GM13976 (cell line): ENCODE data around the gene GLI1.

Source experiments
- DNase-seq: peaks from one replicate; pipeline ENCODE4 v3.0.0; 2012; ENCODE audit warnings: low spot score
- in situ Hi-C: fragments of 300-500 bp; cut with MboI; formaldehyde crosslinking; loops from one replicate; pipeline ENCODE4 v1.12.0; 2022; ENCODE audit warnings: low sequenced_read_pairs, mixed read lengths, inconsistent platforms; ENCODE audit not compliant: unreplicated experiment
- TF ChIP-seq, protein P1 (sequence below): IDR thresholded peaks from 2 replicates; pipeline ENCODE4 v1.5.1; 2012; ENCODE audit warnings: borderline replicate concordance, mild to moderate bottlenecking; ENCODE audit not compliant: insufficient read depth; ENCODE audit errors: extremely low read depth, missing control alignments, control extremely low read depth

Gene GLI1

DNA sequence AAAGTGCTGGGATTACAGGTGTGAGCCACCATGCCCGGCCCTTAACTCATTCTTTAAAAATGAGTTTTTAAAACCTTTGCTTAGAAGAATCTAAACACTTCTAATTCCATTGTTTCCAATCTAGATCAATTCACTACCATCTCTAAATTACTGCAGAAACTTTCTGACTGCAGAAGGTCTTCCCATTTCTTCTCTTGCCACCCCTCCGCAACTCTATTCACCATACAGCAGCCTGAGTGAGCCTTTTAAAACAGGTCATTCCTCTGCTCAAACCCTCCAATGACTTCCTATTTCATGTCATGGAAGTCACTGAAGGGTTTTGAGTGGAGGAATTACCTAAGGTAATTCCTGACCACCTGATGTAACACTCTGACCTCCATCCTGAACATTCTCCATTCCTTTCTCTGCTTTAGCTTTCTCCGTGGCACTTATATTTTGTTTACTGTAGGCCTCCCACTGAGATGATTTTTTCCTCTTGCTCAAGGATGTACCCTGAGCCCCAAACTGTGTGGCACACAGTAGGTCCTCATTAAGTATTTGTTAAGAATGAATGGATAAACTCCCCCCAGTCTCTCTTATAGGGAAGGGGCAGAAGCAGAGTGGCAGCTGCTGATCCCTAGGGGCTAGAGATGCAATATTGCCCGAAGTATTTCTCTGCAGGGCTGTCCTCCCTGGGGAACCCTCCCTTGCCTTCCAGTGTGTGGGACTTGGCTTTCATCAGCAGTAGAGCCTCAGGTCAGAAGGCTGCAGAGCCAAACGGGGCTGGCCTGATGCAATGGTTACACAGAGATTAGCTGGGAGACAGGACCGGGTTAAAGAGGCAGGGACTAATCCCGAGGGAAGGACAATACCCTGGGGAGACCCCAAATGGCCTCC lies 59.6 kb downstream of the GLI1 start:
- in situ Hi-C loops, result no loop called here
- TF ChIP-seq, protein P1, sequence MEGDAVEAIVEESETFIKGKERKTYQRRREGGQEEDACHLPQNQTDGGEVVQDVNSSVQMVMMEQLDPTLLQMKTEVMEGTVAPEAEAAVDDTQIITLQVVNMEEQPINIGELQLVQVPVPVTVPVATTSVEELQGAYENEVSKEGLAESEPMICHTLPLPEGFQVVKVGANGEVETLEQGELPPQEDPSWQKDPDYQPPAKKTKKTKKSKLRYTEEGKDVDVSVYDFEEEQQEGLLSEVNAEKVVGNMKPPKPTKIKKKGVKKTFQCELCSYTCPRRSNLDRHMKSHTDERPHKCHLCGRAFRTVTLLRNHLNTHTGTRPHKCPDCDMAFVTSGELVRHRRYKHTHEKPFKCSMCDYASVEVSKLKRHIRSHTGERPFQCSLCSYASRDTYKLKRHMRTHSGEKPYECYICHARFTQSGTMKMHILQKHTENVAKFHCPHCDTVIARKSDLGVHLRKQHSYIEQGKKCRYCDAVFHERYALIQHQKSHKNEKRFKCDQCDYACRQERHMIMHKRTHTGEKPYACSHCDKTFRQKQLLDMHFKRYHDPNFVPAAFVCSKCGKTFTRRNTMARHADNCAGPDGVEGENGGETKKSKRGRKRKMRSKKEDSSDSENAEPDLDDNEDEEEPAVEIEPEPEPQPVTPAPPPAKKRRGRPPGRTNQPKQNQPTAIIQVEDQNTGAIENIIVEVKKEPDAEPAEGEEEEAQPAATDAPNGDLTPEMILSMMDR, result no peak
- DNase-seq, result no peak

DNA sequence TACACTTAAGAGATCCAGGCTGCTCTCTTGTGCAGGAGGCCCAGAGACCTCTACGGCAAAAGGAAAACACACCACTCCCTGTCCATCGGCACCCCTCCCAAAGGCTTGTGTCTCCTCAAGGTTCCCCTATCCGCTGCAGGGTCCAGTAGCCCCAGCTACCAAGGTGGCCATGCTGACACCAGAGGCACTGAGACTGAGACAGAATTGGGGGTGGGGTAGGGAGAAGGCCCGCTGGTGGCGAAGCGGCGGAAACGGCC lies 60.1 kb downstream of the GLI1 start:
- TF ChIP-seq, protein P1, result no peak
- peak; percentile 57 for DNase-seq
- in situ Hi-C loops, result no loop called here

DNA sequence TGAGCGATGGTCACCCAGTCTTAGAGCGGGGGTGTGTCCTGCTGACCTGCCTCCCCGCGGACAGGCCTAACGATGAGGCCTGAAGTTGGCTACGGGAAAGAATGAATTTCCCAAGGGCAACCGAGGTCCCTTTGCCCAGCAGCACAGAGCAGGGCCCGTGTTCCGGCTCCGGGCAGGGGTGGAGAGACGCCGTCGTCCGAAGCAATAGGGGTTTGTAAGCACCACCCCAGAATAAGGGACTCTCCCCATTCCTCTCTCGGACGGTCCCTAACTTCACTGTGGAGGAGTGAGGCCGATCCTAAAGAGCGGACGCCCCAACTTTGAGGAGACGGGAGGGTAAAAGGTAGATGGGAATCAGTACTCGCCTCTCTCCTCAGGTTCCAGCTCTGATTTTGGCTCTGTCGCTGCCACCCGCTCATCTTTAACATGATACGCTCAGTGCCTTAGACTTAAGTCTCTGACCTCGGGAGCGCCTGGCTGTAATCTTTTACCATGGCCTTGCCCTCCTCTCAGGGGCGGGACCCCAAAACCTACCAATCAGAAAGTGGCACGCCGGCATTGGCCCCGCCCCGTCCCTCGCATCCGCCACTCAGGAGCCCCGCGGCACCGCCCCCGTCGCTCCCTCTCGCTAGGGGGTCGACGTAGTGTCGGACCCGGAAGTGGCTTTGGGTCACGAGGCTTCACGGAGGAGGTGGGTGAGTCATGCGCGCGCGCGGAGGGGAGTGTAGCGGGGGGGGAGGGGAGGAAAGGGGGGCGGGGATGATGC lies 60.7 kb downstream of the GLI1 start, which contains the start of gene DDIT3:
DDIT3 (minus strand) TSS at position 462 of the 766 bp plus-strand sequence. CDS start 3,108 bp downstream, outside the sequence.
- in situ Hi-C loops, result no loop called here
- TF ChIP-seq, protein P1, result no peak
- peak; percentile 98 for DNase-seq

DNA sequence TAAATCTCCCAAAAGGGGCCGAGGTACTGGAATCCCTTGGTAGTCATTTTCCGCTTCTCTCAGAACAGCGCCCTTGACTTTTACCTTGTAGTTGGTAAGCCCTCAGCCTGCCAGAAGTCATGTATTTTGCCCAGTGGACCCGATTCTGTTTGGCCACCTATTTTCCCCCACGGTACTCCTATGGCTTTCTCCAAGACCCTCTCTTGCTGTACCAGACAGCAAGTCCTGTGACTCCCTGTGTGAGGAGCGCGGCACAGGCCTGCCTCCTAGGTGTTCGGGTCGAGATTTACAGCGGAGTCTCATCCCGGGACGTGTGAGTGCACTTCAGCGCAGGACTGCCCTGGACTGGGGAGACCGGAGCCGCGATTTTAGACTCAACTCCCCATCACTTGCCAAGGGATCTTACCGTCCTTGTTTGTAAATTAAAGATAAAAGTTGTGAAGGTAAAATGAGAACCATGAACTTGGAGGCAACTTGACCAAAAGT lies 62.0 kb downstream of the GLI1 start:
- no peak for DNase-seq
- TF ChIP-seq, protein P1, result no peak
- in situ Hi-C loops, result no loop called here
